ENCODE data around the gene RILPL1.
"Not testable (repeated sequence)": the region's sequence is repeated elsewhere in the genome, so short reads cannot be mapped to it uniquely, and the experiment has no call there.

Gene RILPL1

DNA sequence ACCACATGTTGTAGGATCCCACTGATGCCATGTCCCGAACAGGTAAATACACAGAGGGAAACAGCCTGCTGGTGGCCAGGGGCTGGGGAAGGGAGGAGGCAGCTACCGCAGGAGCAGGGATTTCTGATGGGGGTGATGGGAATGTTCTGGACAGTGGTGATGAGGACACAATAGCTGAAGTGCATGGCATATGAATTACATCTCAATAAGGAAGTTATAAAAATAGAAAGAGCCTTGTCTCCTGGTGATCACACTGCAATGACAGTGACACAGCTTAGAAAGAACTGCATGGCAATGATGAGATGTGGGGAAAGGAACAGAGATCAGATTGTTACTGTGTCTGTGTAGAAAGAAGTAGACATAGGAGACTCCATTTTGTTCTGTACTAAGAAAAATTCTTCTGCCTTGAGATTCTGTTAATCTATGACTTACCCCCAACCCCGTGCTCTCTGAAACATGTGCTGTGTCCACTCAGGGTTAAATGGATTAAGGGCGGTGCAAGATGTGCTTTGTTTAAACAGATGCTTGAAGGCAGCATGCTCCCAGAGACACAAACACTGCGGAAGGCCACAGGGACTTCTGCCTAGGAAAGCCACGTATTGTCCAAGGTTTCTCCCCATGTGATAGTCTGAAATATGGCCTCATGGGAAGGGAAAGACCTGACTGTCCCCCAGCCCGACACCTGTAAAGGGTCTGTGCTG, 41.0 kb downstream of the RILPL1 start:
- DNase-seq, result not testable (repeated sequence)

DNA sequence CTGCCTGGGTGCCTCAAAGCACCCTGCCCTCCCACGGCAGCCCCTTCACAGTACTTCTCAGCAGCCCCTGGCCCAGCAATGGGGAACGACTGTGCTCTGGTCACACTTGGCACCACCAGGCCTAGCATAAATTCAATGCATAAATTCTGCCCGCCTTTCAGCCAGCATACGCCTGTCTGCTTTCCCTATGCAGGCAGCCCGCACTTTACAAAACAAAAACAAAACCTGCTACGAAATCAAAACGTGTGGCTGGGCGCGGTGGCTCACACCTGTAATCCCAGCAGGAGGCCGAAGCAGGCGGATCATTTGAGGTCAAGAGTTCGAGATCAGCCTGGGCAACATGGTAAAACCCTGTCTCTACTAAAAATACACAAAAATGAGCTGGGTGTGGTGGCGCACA, 42.0 kb downstream of the RILPL1 start:
- no peak for DNase-seq

GRCh38 chr12:123491056-123491455, 42.5 kb downstream of the RILPL1 start:
- no peak for DNase-seq

- DNase-seq, result no peak
Observed at GRCh38 chr12:123490089-123490488, 43.4 kb downstream of the RILPL1 start.

GRCh38 chr12:123489580-123489979, 43.9 kb downstream of the RILPL1 start:
- no peak for DNase-seq

- no peak for DNase-seq
Observed at GRCh38 chr12:123488539-123489230, 44.8 kb downstream of the RILPL1 start.

DNA sequence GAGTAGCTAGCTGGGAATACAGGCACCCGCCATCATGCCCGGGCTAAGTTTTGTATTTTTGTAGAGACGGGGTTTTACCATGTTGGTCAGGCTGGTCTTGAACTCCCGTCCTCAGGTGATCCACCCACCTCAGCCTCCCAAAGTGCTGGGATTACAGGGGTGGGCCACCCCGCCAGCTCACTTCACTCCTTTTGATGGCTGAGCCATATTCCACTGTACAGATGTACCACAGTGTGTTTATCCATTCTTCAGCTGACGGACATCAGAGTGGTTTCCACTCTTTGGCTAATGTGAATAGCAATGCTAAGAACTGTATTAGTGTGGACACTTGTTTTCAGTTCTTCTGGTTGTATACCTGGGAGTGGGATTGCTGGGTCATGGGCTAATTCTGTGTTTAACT, 46.1 kb downstream of the RILPL1 start:
- DNase-seq, result no peak

- DNase-seq, result no peak
Observed at GRCh38 chr12:123485756-123486155, 47.8 kb downstream of the RILPL1 start.

DNA sequence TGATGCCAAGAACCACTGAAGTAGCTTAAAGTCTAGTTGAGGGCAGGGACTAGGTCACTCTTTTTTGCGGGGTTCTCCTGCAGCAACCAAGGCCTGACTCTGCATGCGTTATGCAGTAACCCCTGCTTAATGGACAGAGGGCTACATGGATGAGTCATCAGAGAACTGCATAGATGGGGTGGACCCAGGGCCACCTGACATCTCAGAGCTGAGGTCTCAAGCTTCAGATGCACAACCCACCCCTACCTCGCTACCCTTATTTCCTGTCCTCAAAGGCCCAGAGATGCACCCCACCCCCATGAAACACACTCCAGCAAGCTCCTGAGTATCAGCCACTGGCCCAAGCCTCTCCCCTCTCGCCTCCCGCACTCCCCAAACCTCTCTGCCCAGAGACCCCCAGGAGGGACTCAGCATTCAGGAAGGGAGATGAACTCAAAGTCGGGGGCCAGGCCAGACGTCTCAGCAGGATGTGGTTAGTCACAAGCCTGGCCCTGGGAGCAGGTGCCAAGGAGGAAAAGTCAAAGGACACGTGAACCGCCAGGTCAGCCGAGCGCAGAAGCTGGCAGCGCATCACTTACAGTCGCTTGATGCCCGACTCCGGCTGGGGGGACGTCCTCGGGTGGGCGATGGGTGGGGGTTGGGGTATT, 49.8 kb downstream of the RILPL1 start:
- no peak for DNase-seq

DNA sequence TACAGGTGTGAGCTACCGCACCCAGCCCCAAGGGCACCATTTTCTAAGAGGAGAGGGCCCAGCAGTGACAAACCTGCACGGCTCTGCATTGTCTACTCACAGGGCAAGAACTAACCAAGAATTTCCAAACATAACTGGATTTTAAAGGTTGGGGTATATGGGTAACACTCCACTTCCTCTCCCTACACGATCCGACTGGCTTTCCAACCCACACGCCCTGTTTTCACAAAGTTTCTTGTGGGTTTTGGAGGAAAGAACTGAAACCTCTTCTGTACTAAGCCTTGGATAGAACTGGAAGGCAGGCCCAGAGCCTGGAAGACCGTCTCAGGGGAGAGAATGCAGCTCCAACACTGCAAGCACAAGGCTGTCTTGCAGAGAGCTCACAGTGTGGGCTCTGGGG, 50.6 kb downstream of the RILPL1 start:
- no peak for DNase-seq

GRCh38 chr12:123481251-123481650, 52.3 kb downstream of the RILPL1 start:
- not testable (repeated sequence) for DNase-seq

GRCh38 chr12:123479442-123480180, 53.9 kb downstream of the RILPL1 start:
- no peak for DNase-seq

- DNase-seq, result no peak
Observed at GRCh38 chr12:123478762-123479161, 54.8 kb downstream of the RILPL1 start.

DNA sequence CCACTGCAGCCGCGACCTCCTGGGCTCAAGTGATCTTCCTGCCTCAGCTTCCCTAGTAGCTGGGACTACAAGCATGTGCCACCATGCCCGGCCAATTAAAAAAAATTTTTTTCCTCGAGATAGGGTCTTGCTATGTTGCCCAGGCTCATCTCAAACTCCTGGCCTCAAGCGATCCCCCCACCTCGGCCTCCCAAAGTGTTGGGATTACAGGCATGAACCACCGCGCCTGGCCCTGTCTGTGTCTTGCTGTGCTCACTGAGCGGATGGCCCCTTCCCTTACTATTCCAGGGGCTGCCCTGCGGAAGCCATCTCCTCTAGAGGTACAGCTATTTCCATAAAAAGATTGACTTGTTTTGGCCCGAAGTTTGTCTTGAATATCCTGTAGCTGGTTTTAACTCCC, 55.5 kb downstream of the RILPL1 start:
- DNase-seq, result no peak

DNA sequence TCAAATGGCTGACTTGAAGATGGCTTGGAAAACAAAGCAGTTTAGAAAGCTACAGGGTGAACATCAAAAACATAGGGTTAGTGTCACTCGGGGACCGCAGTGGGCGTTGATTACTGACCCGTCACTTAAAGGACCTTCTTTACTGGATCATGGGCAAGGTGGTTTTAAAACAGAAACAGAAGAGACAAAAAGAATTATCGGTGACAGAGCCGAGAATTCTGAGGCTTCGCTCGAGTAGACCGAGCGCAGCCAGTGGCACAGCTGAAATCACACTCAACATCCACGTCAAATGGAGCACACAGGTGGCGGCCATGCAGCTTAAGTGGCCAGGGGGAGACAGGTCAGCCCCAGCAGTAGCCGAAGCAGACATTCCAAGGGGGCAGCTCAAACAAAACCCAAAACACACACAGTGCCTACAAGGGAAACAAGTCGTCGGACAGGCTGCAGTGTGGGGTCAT, 58.2 kb downstream of the RILPL1 start:
- no peak for DNase-seq

- no peak for DNase-seq
Observed at GRCh38 chr12:123474485-123475245, 58.9 kb downstream of the RILPL1 start.

DNA sequence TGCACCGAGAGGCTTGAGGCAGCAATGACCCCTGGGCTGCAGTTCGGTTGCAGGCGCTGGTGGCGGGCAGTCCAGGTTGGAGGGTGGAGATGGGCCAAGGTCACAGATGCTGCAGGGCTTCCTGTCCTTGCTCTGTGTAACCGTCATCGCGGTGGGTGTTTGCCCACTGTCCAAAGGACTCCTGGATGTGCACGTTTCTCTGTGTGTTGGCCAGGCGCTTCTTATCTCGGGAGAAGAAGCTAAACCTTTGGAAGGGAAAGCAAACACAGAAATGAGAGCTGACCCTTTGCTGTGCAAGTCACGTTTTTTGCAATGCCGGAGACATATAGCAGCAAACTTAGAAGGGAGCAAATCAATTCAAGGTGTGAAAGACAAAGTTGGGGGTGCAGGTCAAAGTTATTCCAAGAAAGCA, 61.1 kb downstream of the RILPL1 start:
- DNase-seq, result no peak

DNA sequence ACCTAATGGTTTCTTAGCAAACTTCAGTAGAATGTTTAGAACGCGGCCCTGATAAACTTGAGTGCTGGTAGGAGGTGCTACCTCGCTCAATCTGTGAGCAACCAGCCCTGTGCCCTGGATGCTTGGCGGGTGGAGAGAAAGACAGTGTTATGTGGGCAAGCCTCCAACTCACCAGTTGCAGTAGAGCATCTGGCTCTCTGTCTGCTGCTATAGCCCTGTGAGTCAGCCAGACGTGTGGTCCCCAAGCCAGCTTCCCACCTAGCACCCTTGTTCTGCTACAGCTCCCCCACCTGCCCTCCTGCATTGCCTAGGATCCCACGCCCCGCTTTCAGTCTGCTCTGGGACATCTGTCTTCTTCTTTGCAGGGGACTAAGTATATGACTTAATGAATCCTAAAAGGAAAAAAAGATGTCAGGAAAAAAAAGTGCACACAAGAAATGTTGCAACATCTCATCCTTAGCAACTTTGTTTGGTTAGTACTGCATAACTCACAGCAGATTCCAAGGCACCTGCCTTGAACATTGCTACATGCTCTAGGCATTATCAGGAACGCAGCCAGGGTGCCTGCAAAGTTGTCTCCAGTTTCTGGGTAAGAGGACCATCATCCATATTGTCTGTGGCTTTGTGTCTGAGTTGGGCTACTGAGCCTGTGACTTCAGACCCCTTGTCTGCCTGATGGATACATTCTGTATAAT, 62.0 kb downstream of the RILPL1 start:
- no peak for DNase-seq

DNA sequence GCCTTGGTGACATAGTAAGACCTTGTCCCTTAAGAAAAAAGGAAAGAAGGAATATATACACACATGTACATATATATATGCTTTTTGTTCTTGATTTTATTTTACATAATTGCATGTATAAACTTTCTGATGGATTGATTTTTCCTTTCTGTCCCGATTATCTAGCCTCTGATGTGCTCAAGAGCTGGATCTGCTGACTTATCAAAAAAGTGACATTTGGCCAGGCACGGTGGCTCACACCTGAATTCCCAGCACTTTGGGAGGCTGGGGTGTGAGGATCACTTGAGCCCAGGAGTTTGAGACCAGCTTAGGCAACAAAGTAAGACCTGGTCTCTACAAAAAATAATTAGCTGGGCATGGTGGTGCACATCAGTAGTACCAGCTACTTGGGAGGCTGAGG, 63.5 kb downstream of the RILPL1 start:
- DNase-seq, result no peak

DNA sequence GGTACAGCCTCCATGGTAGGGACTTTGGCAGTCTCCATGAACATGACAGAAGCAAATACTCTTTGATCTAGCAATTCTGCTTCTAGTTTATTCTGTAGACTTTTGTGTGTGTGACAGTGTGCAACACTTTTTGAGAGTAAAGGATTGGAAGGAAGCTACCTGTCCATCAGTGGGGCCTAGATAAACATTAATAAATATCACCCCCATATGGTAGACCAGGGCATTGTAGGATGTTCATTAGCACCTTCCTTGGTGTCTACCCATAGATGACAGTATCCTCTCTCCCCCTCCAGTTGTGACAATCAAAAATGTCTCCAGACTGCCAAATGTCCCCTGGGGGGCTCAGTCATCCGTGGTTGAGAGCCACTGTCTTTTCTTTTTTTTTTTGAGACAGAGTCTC, 64.7 kb downstream of the RILPL1 start:
- DNase-seq, result no peak

GRCh38 chr12:123465084-123465483, 68.4 kb downstream of the RILPL1 start:
- DNase-seq, result no peak

GRCh38 chr12:123463174-123463573, 70.3 kb downstream of the RILPL1 start:
- not testable (repeated sequence) for DNase-seq

All from NCI-H526 treated with DMSO at 0.1 percent for 48 hours (cell line).